NK-92 (cell line): Measurements from ENCODE around the gene SPATA2L.
"Not testable (repeated sequence)": the region's sequence is repeated elsewhere in the genome, so short reads cannot be mapped to it uniquely, and the experiment has no call there.

Source experiments
- DNase-seq: peaks from one replicate; lab custom pipeline; 2025; ENCODE audit not compliant: unreplicated experiment; lab: John Stamatoyannopoulos, UW

Gene SPATA2L

DNA sequence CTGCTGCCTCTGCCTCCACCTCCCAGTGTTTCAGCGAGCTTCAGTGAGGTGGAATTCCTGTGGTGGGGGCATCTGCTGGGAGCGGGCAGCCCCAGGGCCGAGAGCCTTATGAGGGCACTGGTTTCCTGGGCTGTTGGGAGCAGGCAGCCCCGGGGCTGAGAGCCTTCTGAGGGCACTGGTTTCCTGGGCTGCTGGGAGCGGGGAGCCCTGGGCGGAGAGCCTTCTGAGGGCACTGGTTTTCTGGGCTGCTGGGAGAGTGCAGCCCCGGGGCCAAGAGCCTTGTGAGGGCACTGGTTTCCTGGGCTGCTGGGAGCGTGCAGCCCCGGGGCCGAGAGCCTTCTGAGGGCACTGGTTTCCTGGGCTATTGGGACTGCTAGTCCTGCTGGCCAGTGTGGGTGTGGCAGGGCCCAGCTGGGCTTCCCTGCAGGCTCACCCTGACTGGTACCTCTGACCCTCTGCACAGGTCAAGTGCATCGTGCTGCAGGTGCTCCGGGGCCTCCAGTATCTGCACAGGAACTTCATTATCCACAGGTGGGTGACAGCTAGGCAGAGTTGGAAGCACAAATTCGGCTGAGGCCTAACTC, 9.4 kb downstream of the SPATA2L start:
- no peak for DNase-seq

DNA sequence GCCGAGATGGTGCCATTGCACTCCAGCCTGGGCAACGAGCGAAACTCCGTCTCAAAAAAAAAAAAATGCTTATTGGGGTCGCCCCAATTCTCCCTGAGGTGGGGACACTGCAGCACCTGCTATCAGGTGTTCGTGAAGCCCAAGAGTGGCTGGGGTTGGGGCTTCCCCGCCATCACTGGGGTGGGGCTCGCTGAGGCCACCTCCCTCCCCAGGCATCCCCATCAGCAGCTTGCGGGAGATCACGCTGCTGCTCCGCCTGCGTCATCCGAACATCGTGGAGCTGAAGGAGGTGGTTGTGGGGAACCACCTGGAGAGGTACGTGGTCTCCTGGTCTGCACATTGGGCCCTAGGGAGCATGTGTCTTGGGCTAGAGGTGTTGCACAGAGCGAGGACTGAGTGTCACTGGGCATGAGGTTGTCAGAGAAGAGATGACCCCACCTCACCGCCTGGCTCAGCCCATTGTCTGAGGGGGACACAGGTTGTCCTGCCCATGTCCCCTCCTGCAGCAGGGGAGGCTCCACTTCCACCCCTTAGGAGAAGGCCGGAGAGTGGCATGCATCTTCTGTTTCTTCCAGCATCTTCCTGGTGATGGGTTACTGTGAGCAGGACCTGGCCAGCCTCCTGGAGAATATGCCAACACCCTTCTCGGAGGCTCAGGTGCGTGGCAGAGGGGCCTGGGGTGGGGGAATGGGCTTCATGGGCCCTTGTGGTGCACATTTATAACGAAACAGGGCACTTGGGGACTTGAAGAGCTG, 10.1 kb downstream of the SPATA2L start:
- no peak for DNase-seq

DNA sequence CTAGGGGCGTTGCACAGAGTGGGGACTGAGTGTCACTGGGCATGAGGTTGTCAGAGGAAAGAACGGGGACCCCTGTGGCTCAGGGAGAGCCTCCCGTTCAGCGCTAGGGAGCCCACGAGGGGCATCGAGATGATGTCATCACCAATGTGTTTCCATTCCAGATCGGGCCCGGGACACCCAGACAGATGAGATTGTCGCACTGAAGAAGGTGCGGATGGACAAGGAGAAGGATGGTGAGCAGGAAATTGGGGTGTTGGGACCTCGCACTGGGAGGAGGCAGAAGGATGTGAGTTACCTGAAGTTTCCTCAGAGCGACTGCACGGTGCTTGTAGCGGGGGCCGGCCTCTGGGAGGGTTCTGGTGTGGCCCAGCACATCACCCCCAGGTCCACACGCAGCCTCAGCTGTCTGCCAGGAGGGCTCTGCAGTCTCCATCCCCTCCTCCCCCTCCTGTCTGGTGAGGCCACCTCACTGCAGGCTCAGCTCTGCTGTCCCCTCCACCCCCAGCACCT, 11.1 kb downstream of the SPATA2L start:
- no peak for DNase-seq

DNA sequence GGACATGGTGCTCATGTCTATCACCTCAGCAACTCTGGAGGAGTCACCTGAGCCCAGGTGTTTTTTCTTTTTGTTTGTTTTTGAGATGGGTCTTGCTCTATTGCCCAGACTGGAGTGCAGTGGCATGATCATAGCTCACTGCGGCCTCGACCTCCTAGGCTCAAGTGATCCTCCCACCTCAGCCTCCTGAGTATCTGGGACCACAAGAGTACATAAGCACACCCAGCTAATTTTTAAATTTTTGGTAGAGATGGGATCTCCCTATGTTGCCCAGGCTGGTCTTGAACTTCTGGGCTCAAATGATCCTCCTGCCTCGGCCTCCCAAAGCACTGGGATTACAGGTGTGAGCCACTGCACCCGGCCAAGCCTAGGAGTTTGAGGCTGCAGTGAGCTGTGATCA, 11.9 kb downstream of the SPATA2L start:
- DNase-seq = not testable (repeated sequence)

DNA sequence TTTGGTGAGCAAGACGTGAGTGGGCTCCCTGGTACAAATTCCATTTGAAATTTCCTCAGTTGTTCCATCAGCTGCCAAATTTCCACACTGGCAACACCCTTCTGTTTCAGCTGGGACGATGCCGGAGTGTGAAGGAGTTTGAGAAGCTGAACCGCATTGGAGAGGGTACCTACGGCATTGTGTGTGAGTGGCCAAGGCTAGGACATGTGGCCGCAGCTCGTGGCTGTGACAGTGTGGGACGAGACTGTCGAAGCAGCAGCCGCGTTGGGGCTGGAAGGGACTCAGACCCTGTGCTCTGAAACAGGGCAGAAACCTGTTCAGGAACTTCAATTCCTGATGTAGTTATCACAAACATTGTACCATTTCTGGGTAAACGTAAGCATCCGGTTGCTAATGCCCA, 12.4 kb downstream of the SPATA2L start:
- DNase-seq = no peak

DNA sequence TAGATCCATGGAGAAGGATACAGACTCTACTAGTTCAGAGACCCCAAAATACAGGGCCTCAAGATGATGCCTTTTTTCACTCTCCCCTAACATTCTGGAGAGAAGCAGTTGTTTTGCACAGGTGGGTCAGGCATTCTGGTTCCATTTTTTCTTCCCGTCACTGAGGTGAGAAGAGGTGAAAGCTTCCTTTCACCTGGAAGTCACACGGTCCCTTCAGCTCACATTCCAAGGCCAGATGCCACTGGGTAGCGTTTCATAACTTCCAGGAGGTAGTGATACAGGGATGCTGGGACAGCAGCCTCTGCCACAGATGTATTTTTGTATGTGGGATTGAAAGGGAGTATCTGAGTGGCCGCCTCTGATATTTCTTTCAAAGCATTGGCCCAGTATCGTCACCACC, 13.1 kb downstream of the SPATA2L start:
- DNase-seq = no peak

DNA sequence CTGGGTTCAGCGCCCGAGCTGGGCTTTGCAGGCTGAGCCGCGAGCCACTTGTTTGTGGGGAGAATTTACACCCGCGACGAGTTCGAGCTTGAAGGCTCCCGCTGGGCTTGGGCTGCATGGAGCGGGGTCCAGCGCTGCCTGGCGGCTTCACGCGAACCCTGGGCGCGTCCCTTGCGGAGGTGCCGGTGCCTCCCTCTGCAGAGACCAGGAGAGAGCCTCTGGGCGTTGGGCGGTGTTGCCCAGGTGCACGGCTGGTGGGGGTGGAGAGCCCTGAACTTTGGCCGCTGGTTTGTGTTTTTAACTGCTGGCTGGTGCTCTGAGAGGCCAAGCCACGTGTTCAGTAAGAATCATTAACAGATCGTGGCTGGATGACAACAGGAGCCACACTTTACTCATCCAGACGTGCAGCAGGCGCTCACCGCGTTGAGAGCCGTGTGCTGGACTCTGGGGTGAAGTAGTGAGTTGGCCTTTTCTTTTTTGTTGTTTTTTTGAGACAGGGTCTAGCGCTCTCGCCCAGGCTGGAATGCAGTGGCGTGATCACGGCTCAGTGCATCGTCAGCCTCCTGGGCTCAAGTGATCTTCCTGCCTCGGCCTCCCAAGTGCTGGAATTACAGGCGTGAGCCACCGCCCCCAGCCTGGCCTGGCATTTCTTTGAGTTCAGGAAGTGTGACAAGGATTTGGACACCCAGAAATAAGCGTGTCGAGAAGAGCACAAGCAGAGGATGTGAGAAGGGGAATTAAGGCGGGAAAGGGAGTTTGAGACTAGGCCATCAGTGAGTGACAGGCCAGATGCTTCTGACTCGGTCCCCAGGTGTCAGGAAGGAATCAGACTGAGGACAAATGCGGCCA, 14.2 kb downstream of the SPATA2L start:
- DNase-seq = no peak

DNA sequence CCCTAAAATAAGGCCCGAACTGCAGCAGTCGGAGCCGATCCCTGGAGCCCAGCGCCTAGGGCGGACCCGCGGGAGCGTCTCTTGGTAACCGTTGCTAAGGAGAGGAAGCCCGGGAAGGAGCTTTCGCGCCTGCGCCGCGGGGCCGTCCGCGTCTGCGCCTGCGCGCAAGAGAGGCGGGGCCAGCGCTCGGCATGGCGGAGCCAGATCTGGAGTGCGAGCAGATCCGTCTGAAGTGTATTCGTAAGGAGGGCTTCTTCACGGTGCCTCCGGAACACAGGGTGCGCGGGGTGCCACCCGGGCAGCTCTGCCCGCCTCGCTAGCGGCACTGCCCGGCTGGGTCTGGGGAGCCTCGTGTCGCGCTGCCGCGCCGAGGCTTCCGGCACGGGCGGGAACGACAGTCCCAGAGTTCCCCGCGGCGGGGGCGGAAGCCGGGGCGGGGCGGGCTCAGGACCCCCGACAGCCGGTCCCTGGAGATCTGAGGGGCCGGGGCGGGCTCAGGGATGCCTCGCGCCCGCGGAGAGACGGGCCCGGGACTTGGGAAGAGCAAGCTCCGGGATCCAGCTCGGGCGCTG, 14.9 kb downstream of the SPATA2L start, which contains the start of gene CDK10:
CDK10 (plus strand) TSS at position 170 of the 572 bp plus-strand sequence; CDS start at position 192, 22 bp downstream.
- DNase-seq = no peak

DNA sequence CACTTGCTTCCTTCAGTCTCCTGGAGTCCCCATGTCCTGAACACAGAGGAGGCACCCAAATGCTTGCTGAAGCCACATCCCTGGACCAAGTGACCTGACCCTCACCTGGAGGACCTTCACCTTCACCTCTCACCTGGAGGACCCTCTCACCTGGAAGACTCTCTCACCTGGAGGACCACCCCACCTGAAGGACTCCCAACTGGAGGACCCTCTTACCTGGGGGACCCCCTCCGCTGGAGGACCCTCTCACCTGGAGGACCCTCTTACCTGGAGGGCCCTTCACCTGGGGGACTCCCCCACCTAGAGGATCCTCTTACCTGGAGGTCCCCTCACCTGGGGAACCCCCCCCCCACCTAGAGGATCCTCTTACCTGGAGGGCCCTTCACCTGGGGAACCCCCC, 15.6 kb downstream of the SPATA2L start:
- DNase-seq = no peak

DNA sequence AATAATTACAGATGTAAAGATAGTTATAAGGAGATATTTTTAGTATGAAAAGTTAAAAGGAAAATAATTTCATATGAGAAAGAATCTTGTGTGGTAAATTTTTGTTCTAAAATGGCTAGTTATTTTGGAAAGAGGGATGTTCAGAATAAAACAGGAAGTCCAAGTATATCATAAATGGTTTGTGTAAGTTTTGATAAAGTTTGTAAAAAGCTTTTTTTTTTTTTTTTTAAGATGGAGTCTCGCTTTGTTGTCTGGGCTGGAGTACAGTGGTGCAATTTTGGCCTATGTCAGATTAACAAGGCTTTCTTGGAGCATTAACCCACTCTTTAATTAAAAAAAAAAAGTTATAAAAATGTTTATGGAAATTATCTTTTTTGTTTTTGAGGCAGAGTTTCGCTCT, 23.2 kb downstream of the SPATA2L start:
- DNase-seq = no peak

DNA sequence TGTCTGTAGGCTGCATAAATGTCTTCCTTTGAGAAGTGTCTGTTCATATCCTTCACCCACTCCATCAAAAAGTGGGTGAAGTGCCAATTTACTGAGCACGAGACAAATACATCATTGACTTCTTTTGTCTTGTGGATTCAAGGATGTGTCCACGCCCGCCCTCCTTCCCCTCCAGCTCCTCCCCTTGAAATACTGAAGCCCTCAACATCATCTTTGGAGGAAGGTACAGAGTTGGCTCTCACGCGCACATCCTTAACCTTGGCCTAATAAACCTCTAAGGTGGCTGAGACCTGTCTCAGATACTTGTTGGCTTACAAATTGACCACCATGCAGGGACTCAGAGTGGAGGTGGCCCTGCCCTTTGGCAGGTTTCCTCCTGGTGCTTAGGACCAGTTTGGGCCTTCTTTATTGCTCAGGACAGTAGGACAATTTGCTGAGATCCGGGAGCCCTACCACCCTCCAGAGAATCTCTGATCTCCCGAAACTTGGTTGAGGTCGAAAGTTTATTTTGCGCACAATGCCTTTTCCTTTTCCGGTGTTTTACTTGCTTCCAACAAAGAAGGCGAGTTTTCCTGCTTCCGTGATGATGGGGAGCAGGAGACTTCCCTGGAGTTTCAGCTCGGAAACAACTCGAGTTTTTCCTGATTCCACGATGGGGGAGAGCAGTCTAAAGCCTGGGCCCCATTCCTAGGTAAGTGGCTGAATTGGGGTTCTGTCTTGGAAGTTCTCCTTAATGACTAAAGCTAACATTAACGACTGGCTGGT, 29.1 kb downstream of the SPATA2L start:
- no peak for DNase-seq

DNA sequence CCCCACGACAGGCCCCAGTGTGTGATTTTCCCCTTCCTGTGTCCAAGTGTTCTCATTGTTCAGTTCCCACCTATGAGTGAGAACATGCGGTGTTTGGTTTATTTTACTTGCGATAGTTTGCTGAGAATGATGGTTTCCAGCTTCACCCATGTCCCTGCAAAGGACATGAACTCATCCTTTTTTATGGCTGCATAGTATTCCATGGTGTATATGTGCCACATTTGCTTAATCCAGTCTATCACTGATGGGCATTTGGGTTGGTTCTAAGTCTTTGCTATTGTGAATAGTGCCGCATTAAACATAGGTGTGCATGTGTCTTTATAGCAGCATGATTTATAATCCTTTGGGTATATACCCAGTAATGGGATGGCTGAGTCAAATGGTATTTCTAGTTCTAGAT, 29.9 kb downstream of the SPATA2L start:
- DNase-seq = not testable (repeated sequence)

DNA sequence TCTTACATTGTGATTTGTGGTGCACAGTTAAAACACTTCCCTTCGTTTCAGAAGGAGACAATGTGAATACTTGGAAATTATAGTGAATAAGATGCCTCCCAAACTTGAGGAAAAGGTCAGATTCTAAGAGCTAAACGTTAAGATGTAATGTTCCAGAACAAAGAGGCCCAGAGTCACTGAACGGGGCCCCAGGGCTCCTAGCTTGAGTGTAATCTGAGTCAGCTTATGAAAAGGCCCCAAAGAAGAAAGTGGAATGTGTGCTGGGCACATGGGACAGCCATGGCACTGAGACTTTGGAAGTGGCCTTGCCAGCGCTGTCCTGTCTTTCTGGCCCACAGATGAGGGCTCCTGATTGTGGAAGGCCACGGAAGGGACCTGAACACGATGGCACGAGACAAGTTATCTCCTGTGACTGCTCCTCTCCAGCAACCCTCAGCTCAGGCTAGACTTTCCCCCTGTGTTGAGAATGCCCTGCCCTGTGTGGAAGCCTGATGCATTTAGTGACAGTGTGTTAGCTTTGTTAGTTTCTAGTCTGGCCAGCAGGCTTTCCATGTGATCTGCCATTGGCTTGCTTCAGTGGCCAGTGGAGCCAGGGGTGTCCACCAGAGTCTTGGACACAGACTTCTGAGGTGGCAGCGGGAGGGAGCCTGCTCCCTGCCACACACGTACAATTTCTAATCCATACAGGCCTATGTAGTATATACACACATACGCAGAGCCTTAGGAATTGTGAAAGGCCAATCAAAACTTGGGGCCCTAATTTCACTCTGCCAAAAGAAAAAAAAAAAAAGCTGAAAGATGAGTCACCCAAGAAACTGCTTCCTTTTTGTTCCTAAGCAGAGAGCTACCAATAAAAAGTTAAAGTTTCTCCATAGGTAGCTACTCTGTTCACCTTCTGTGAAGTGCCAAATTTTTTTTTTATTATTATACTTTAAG, 30.7 kb downstream of the SPATA2L start:
- no peak for DNase-seq

DNA sequence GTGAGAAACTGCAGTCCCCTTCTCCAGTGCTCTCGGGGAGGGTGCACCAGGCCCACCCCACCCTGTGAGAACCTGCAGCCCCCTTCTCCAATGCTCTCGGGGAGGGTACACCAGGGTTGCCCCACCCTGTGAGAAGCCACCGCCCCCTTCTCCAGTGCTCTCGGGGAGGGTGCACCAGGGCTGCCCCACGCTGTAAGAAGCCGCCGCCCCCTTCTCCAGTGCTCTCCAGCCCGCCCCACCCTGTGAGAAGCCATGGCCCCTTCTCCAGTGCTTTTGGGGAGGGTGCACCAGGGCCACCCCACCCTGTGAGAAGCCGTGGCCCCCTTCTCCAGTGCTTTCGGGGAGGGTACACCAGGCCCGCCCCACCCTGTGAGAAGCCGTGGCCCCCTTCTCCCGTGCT, 31.8 kb downstream of the SPATA2L start:
- DNase-seq = no peak

DNA sequence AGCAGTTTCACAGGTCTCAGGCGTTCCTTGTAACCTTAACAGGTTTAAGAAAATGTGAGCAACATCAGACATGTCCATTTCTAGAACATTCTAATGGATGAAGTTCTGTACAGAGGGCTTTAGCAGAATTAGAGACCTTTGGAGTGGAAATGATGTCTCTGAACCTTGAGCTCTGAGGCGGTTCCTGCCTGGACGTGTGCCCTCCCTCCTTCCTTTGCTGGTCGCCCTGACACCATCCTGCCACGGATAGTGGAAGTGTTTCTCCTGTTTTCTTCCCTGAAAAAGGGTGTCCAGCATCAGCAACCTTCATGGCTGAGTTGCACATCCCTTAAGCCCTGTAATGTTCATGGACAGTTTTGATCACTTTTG, 32.7 kb downstream of the SPATA2L start:
- DNase-seq = no peak

DNA sequence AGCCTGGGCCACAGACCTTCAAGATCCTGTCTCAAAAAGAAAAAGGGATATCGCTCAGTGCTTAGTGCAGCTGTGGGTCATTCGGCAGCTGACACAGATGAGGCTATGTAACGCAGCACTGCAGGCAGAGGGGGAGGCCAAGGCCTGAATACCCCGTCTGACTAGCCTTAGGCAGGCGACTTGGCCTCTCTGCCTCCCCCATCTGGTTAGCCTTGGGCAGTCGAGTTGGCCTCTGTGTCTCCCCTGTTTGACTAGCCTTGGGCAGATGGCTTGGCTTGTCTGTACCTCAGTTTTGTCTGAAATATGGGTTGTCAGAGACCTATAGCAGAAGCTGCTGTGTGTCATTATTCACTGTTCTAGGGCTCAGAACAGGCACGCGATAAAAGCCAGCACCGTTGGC, 33.9 kb downstream of the SPATA2L start:
- DNase-seq = no peak

DNA sequence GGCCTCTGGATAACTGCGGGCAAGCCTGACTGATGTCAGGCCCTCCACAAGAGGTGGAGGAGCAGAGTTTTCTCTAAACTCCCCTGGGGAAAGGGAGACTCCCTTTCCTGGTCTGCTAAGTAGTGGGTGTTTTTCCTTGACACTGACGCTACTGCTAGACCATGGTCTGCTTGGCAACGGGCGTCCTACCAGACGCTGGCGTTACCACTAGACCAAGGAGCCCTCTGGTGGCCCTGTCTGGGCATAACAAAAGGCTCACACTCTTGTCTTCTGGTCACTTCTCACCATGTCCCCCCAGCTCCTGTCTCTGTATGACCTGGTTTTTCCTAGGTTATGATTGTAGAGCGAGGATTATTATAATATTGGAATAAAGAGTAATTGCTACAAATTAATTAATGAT, 34.5 kb downstream of the SPATA2L start:
- DNase-seq = not testable (repeated sequence)

DNA sequence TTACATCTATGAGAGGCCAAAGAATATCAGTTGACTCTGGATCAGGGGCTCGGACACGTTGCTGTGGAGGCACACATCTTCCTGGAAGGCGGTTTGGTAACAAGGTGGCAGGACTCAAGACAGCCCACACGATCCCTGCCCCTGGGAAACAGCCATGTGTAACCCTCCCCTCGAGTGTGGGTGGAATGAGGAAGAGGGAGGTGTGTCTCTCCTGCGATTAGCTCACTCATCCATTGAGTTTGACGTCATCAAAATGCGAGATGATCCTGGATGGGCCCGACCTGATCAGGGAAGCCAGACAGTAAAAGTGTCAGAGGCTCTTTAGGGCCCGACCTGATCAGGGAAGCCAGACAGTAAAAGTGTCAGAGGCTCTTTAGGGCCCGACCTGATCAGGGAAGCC, 37.3 kb downstream of the SPATA2L start:
- not testable (repeated sequence) for DNase-seq

DNA sequence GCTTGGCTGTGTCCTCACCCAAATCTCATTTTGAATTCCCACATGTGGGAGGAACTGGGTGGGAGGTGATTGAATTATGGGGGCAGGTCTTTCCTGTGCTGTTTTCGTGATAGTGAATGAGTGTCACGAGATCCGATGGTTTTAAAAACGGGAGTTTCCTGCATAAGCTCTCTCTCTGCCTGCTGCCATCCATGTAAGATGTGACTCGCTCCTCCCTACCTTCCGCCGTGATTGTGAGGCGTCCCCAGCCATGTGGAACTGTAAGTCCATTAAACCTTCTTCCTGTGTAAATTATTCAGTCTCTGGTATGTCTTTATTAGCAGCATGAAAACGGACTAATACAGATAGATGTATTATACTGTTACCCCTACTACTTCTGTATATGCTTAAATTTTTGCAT, 40.3 kb downstream of the SPATA2L start:
- DNase-seq = no peak

DNA sequence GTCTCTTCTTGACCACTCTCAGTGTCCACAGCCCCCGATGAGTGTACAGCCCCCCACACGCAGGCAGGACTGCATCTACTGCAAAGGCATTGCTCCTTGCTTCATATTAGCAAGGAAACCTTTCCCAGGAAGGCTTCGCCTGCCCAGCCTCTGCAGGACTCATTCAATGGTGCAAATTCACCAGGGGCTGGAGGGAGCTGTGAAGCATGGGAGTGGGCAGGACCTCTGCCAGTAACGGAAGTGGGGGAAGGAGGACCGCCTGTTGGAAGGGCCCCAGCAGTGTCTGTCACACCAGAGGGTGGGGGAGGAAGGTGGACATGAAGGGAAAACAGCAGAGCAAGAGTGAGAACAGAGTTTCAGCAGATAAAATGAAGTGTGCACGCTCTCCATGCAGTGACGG, 41.4 kb downstream of the SPATA2L start:
- DNase-seq = no peak
